Smooth muscle cell (in vitro differentiated cells): ENCODE results near the gene RSAD1. TPM values are rescaled to one million over a fixed set of nuclear protein-coding genes. Genes with fewer than 3 reads are reported as not detected.

Experiments
- DNase-seq: peaks from one replicate; lab custom pipeline; 2025; ENCODE audit not compliant: unreplicated experiment; lab: John Stamatoyannopoulos, UW
- H2AFZ ChIP-seq: fragments of 200-600 bp; sonication (generic); 2 replicates; pipeline ENCODE4 v1.6.0; 2016; ENCODE audit warnings: antibody characterized with exemption, low read depth, mild to moderate bottlenecking
- H3F3A ChIP-seq: fragments of 200-600 bp; sonication (generic); 2 replicates; pipeline ENCODE4 v1.6.0; 2017; ENCODE audit warnings: antibody characterized with exemption, low read depth
- H3K27ac ChIP-seq: fragments of 200-600 bp; sonication (generic); 2 replicates; pipeline ENCODE4 v1.5.1; 2016; ENCODE audit warnings: low read depth, mild to moderate bottlenecking
- H3K27me3 ChIP-seq: fragments of 200-600 bp; sonication (generic); 2 replicates; pipeline ENCODE4 v1.6.1; 2016; ENCODE audit warnings: low read depth, mild to moderate bottlenecking
- H3K36me3 ChIP-seq: fragments of 200-600 bp; sonication (generic); 2 replicates; pipeline ENCODE4 v1.5.1; 2016; ENCODE audit warnings: low read depth
- H3K4me1 ChIP-seq: fragments of 200-600 bp; sonication (generic); 2 replicates; pipeline ENCODE4 v1.5.1; 2016; ENCODE audit warnings: low read depth
- H3K4me2 ChIP-seq: fragments of 200-600 bp; sonication (generic); 2 replicates; pipeline ENCODE4 v1.6.0; 2016; ENCODE audit warnings: mild to moderate bottlenecking
- H3K4me3 ChIP-seq: fragments of 200-600 bp; sonication (generic); 2 replicates; pipeline ENCODE4 v1.5.1; 2016; ENCODE audit warnings: mild to moderate bottlenecking
- H3K79me2 ChIP-seq: fragments of 200-600 bp; sonication (generic); 2 replicates; pipeline ENCODE4 v1.6.0; 2016; ENCODE audit warnings: low read depth, mild to moderate bottlenecking
- H3K9ac ChIP-seq: fragments of 200-600 bp; sonication (generic); 2 replicates; pipeline ENCODE4 v1.6.0; 2016; ENCODE audit warnings: low read depth
- H3K9me3 ChIP-seq: fragments of 200-600 bp; sonication (generic); replicated peaks from 2 replicates; pipeline ENCODE4 v1.5.1; 2016; ENCODE audit warnings: low read depth
- H4K20me1 ChIP-seq: fragments of 200-600 bp; sonication (generic); 2 replicates; pipeline ENCODE4 v1.6.0; 2016; ENCODE audit warnings: low read depth
- CTCF ChIP-seq: fragments of 200-600 bp; sonication (generic); IDR thresholded peaks from 2 replicates; pipeline ENCODE4 v1.5.1; 2017; ENCODE audit warnings: borderline replicate concordance, mild to moderate bottlenecking, antibody characterized with exemption; ENCODE audit not compliant: insufficient read depth, poor library complexity, severe bottlenecking
- WGBS: methylation state at CpG from one replicate; pipeline ENCODE4 v1.1.7; 2016; ENCODE audit warnings: low lambda C conversion rate; 5-methylcytosine and 5-hydroxymethylcytosine counted together
- polyA plus RNA-seq: library from polyadenylated mRNA; unstranded; fragments of >200 nt; fragmentation: Nextera tagmentation; extraction: Ambion mirVana; gene quantifications from 2 replicates; pipeline ENCODE4 v1.2.1, GENCODE V29; 2016
- total RNA-seq: library from RNA; depleted of rRNA; stranded (reverse); fragments of >200 nt; gene quantifications from 2 replicates; pipeline ENCODE4 v1.2.3, GENCODE V29; 2014

RSAD1 gene
- total and polyA plus RNA-seq, 2 experiments from 2014 or later: 11.4 to 21.1 TPM

GRCh38 chr17:50529849-50530248 is 51.2 kb downstream of the RSAD1 start:
- Histone ChIP-seq H3K27me3 (peaks cover 39% of the 10 kb centered on the region), H3K9me3 (no peaks in the 10 kb centered on the region), H3K4me1 (peaks cover 25% of the 10 kb centered on the region), H3K27ac (no peak overlapping the region), H3K79me2 (no peaks in the 10 kb centered on the region), H3K9ac (no peak overlapping the region), H3K36me3 (no peaks in the 10 kb centered on the region), H3F3A (no peaks in the 10 kb centered on the region), H3K4me3 (no peak overlapping the region), H3K4me2 (no peak overlapping the region), H4K20me1 (no peaks in the 10 kb centered on the region), H2AFZ (no peak overlapping the region)
- DNase-seq: no peak
- 94% methylated on average over 7 of the region's 7 CpGs for WGBS
- TF ChIP-seq CTCF: no peak

DNA sequence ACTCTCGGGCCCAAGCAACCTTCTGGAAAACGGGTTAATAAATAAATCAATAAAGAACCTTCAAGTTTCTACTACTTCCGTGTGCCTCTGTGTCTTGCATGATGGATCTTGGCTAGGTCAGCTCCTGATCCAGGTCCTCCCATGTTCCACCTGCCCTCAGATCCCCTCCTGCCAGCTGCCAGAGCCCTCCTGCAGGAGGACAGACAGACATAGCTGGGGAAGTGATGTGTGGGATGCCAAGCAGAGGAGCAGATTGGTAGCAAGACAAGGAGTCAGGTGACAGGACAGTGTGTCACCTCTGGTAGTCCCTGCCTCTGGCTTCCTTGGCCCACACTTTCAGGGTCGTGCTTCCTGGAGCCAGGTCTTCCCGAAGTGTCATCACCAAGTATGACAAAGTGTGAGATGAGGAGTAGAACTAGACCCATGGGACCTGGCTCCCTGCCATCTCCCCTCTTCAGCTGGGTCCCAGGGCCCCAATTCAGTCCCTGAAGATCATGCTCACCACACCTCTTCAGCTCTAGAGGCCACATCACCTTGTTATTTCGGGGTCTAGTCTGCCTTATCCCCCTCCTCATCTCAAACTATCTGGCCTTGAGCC is 52.9 kb downstream of the RSAD1 start:
- WGBS: 84% methylated on average over 6 of the region's 6 CpGs
- no peak overlapping the region for H3K4me2 ChIP-seq
- no peaks in the 10 kb centered on the region for H3K79me2 ChIP-seq
- no peaks in the 10 kb centered on the region for H3K36me3 ChIP-seq
- no peaks in the 10 kb centered on the region for H3F3A ChIP-seq
- H2AFZ ChIP-seq: no peak overlapping the region
- no peak overlapping the region for H3K9ac ChIP-seq
- peaks cover 25% of the 10 kb centered on the region for H3K4me1 ChIP-seq
- H3K27me3 ChIP-seq: peaks cover 39% of the 10 kb centered on the region
- no peaks in the 10 kb centered on the region for H4K20me1 ChIP-seq
- H3K27ac ChIP-seq: no peak overlapping the region
- H3K9me3 ChIP-seq: no peaks in the 10 kb centered on the region
- no peak for DNase-seq
- TF ChIP-seq CTCF: no peak
- no peak overlapping the region for H3K4me3 ChIP-seq

- peak within 1 kb of the TSS; percentile 46 for H3K4me3 ChIP-seq
- H3K4me2 ChIP-seq: peak within 1 kb of the TSS; percentile 83
- H3F3A ChIP-seq: no peaks in the 10 kb centered on the region
- H4K20me1 ChIP-seq: no peaks in the 10 kb centered on the region
- no peak within 1 kb of the TSS for H3K27ac ChIP-seq
- no peaks in the 10 kb centered on the region for H3K9me3 ChIP-seq
- H3K27me3 ChIP-seq: peaks cover 39% of the 10 kb centered on the region
- H3K4me1 ChIP-seq: peaks cover 25% of the 10 kb centered on the region
- WGBS: 2% methylated on average over 20 of the region's 21 CpGs
- H3K36me3 ChIP-seq: no peaks in the 10 kb centered on the region
- DNase-seq: no peak
- no peaks in the 10 kb centered on the region for H3K79me2 ChIP-seq
- H2AFZ ChIP-seq: no peak within 1 kb of the TSS
- no peak for TF ChIP-seq CTCF
- H3K9ac ChIP-seq: no peak within 1 kb of the TSS
These were observed 53.9 kb downstream of the RSAD1 start, which contains the start of gene EPN3 for GRCh38 chr17:50532452-50533024. EPN3 (plus strand) TSS chr17:50532735; CDS start chr17:50536557, 3,822 bp downstream.

DNA sequence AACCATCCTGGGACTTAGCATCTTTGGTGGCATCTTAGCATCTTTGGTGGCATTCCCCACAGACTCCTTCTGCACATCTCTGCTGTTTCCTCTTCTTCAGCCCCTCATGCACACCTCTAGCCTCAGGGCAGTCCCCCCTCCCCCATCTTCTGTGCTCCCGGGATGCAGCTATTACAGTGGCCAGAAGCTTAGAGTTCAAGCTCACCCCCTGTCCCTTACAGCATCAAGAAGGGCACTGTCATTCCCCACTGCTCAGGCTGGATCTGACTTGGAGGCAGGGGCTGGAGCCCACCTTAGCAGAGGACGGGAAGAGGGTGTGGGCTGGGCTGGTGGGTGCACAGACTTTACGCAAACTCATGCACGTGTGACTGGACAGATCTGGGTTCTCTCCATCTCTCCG is 54.5 kb downstream of the RSAD1 start:
- peaks cover 39% of the 10 kb centered on the region for H3K27me3 ChIP-seq
- 8% methylated on average over 5 of the region's 5 CpGs for WGBS

More for the DNA sequence above, 54.5 kb downstream of the RSAD1 start:
- TF ChIP-seq CTCF: no peak
- H3K4me3 ChIP-seq: peak overlapping the region; percentile 46
- H3F3A ChIP-seq: no peaks in the 10 kb centered on the region
- H3K4me1 ChIP-seq: peaks cover 25% of the 10 kb centered on the region
- peak overlapping the region; percentile 83 for H3K4me2 ChIP-seq
- no peaks in the 10 kb centered on the region for H3K79me2 ChIP-seq
- H3K27ac ChIP-seq: no peak overlapping the region
- DNase-seq: no peak
- H3K36me3 ChIP-seq: no peaks in the 10 kb centered on the region
- H3K9ac ChIP-seq: no peak overlapping the region
- no peaks in the 10 kb centered on the region for H4K20me1 ChIP-seq
- no peak overlapping the region for H2AFZ ChIP-seq
- H3K9me3 ChIP-seq: no peaks in the 10 kb centered on the region
